GM11168 (cell line): ENCODE data around the gene ITIH5.

Experiments
- in situ Hi-C: fragments of 300-500 bp; cut with MboI; formaldehyde crosslinking; loops from one replicate; pipeline ENCODE4 v1.12.0; 2022; ENCODE audit warnings: low sequenced_read_pairs; ENCODE audit not compliant: unreplicated experiment

Gene ITIH5

GRCh38 chr10:7635408-7636125 lies 31.2 kb downstream of the ITIH5 start:
- in situ Hi-C loops = no loop called here

- in situ Hi-C loops = no loop called here
These were observed 32.4 kb downstream of the ITIH5 start for GRCh38 chr10:7634142-7634894.

GRCh38 chr10:7626283-7626682 lies 40.5 kb downstream of the ITIH5 start:
- in situ Hi-C loops = no loop called here

- in situ Hi-C loops = no loop called here
These were observed 40.9 kb downstream of the ITIH5 start for GRCh38 chr10:7625836-7626235.

GRCh38 chr10:7625009-7625408 lies 41.8 kb downstream of the ITIH5 start:
- in situ Hi-C loops = no loop called here

- in situ Hi-C loops = no loop called here
These were observed 43.8 kb downstream of the ITIH5 start for GRCh38 chr10:7622969-7623368.

- in situ Hi-C loops = no loop called here
These were observed 48.3 kb downstream of the ITIH5 start for GRCh38 chr10:7618461-7618860.

- in situ Hi-C loops = no loop called here
These were observed 54.9 kb downstream of the ITIH5 start for GRCh38 chr10:7611909-7612308.

- in situ Hi-C loops = no loop called here
These were observed 55.9 kb downstream of the ITIH5 start for GRCh38 chr10:7610651-7611389.

- in situ Hi-C loops = no loop called here
These were observed 56.7 kb downstream of the ITIH5 start for GRCh38 chr10:7610026-7610425.

GRCh38 chr10:7609556-7609955 lies 57.2 kb downstream of the ITIH5 start:
- in situ Hi-C loops = no loop called here

GRCh38 chr10:7608001-7608400 lies 58.8 kb downstream of the ITIH5 start:
- in situ Hi-C loops = no loop called here

- in situ Hi-C loops = no loop called here
These were observed 59.8 kb downstream of the ITIH5 start for GRCh38 chr10:7606951-7607404.

- in situ Hi-C loops = no loop called here
These were observed 61.0 kb downstream of the ITIH5 start for GRCh38 chr10:7605565-7606295.

- in situ Hi-C loops = no loop called here
These were observed 65.6 kb downstream of the ITIH5 start for GRCh38 chr10:7601023-7601656.

- in situ Hi-C loops = no loop called here
These were observed 68.0 kb downstream of the ITIH5 start for GRCh38 chr10:7598771-7599170.

- in situ Hi-C loops = no loop called here
These were observed 70.4 kb downstream of the ITIH5 start for GRCh38 chr10:7596356-7596755.

GRCh38 chr10:7593905-7594304 lies 72.9 kb downstream of the ITIH5 start:
- in situ Hi-C loops = no loop called here

GRCh38 chr10:7593063-7593462 lies 73.7 kb downstream of the ITIH5 start:
- in situ Hi-C loops = no loop called here

GRCh38 chr10:7592627-7593026 lies 74.1 kb downstream of the ITIH5 start:
- in situ Hi-C loops = no loop called here
